C4-2B (cell line): ENCODE results near the gene PPP6R3.

Experiments used
- H3K27ac ChIP-seq: fragments of 450-650 bp; 2 replicates; pipeline ENCODE4 v1.5.1; 2017
- CTCF ChIP-seq: fragments of 450-650 bp; conservative IDR thresholded peaks from 2 replicates; pipeline ENCODE4 v1.5.1; 2017; ENCODE audit warnings: mild to moderate bottlenecking
- ZFX ChIP-seq: fragments of 450-650 bp; IDR thresholded peaks from 2 replicates; pipeline ENCODE4 v1.6.1; 2017

Gene PPP6R3

GRCh38 chr11:68661697-68662603, 201.4 kb downstream of the PPP6R3 start:
- no peak overlapping the region for H3K27ac ChIP-seq
- no peak for TF ChIP-seq ZFX
- no peak for TF ChIP-seq CTCF

GRCh38 chr11:68663482-68664010, 203.0 kb downstream of the PPP6R3 start:
- TF ChIP-seq ZFX = no peak
- no peak for TF ChIP-seq CTCF
- H3K27ac ChIP-seq = no peak overlapping the region

GRCh38 chr11:68664141-68664540, 203.6 kb downstream of the PPP6R3 start:
- H3K27ac ChIP-seq = no peak overlapping the region
- no peak for TF ChIP-seq CTCF
- TF ChIP-seq ZFX = no peak

GRCh38 chr11:68664906-68665305, 204.4 kb downstream of the PPP6R3 start:
- TF ChIP-seq ZFX = no peak
- no peak for TF ChIP-seq CTCF
- no peak overlapping the region for H3K27ac ChIP-seq
